Measurements from ENCODE around the gene PTGIR.
A peak's percentile ranks its signal among the peaks of the same experiment; 100 is the strongest.
"Not testable (repeated sequence)": the region's sequence is repeated elsewhere in the genome, so short reads cannot be mapped to it uniquely, and the experiment has no call there.

Gene PTGIR

DNA sequence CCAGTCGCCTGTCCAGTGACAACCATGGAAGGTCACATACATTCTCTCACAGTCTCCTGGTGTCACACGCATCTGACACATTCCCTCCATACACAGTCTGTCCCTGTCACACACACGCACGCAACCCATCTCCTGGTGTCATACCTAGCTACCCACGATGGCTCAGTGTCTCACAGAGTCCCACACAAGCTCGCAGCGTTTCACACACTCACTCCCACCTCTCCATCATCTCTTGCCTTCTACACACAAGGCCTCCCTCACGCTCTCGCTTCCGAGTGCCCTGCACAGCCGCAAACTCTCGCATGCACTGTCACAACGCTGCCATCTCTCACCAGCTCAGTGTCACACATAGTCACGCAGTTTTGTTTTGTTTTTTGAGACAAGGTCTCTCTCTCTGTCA lies 12.3 kb upstream of the PTGIR start:
- no peak for DNase-seq

- no peak for DNase-seq
Measured at GRCh38 chr19:46635920-46636761, 11.3 kb upstream of the PTGIR start, which contains the start of gene GNG8. Gene GNG8, minus strand, starts transcription at chr19:46636202. Its CDS starts 1,520 bp downstream, at chr19:46634682.

GRCh38 chr19:46634656-46635218 lies 9.8 kb upstream of the PTGIR start:
- DNase-seq: no peak

GRCh38 chr19:46634045-46634655 lies 9.3 kb upstream of the PTGIR start:
- DNase-seq: peak; percentile 87

DNA sequence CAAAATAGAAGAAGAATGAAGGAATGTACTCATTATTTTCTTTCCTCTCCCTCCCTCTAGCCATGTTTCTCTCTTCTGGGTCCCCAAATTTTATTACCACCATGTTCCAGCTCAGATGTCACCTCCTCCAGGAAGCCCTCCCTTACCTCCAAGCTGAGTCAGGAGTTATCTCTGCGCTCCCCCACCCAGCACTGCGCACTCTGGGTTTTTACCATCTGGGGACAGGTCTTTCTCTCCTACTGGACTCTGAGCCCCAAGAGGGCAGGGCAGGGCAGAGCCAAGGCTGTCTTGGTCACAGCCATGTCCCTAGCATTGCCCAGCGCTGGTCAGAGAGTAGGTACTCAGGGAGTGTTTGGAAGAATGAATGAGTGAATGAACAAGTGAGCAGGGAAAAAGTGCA lies 8.2 kb upstream of the PTGIR start:
- no peak for DNase-seq

DNA sequence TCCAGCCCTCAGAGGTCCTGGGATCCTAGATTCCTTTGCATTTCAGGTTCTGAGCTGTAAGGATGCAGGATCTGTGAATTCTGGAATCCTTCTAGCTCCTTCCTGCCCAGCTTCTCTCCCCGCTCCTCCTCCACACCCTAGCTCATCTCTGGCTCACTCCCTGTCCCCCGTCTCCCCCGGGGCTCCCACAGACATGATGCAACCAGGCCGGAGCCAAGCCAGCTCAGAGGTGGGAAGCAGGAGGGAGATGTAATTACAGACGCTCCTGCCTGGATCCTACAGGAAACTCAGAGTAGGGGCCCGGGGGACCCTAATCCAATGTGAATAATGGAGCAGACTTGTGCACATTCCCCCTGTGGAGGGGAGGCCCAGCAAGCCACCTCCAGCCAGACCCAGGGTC lies 6.6 kb upstream of the PTGIR start:
- DNase-seq: no peak

- DNase-seq: no peak
Measured at GRCh38 chr19:46630586-46631205, 5.8 kb upstream of the PTGIR start.

DNA sequence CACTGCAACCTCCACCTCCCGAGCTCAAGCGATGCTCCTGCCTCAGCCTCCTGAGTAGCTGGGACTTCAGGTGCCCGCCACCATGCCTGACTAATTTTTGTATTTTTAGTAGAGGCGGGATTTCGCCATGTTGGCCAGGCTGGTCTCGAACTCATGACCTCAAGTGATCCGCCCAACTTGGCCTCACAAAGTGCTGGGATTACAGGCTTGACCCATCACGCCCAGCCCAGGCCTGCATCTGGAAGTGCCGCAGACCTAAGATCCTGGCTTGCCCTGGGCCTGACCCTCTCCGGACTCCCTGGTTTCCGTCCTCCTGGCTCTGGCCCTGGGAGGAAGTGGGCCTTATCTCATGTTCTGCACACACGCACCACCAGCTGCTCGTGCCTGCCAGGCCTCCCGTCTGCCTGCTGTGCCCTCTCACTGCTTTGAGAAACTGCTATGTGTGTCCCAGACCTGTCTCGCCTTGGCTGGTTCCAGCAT lies 4.7 kb upstream of the PTGIR start:
- no peak for DNase-seq

DNA sequence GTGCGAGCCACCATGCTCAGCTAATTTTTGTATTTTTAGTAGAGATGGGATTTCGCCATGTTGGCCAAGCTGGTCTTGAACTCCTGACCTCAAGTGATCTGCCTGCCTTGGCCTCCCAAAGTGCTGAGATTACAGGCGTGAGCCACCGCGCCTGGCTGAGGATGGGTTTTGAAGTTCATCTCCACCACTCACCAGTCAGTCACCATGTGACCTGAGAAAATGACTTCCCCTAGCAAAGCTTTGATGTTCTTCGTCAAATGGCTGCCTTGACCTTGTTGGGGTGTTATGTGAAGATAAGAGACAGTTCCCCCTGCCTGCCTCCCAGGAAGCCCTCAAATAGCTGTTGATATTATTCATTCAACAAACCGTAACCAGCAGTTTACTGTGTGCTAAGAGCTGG lies 4.1 kb upstream of the PTGIR start:
- DNase-seq: not testable (repeated sequence)

DNA sequence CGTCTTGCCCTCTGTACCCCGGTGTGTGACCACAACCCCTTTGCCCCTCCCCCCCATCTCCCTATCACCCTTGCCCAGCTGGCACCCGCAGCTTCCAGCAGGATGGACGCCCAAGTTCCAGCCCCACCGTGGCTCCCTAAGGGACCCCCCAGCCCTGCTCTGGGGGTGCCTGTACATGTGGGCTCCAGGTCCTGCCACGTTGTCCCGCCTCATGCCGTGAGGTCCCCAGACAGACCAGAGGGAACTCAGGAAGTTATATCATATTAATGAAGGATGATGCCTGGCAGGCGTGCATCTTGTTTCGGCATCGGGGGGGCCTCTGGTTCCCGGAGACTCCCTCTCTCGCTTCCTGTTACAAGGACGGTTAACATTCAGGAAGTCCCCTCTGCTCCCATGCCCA lies 1.6 kb upstream of the PTGIR start:
- DNase-seq: no peak

DNA sequence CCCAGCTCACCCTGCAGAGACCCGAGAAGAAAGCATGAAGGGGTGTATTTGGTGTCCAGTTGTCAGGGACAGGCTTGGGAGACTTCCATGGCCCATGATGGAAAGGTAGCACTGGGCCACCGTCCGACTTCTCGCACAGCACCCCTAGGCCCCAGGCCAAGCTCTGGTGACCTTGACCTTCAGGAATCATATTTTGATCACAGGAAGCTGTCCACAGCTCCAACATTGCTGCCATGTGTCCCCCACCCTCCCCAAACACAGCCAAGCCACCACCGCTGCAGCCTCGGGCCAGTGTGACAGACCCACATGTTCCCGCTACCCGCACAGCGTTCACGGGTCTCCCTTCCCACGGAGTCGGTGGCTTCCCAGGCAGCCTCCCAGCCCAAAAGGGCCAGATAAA lies 842 bp upstream of the PTGIR start:
- DNase-seq: no peak

GRCh38 chr19:46623915-46624502 lies 880 bp downstream of the PTGIR start:
- no peak for DNase-seq

DNA sequence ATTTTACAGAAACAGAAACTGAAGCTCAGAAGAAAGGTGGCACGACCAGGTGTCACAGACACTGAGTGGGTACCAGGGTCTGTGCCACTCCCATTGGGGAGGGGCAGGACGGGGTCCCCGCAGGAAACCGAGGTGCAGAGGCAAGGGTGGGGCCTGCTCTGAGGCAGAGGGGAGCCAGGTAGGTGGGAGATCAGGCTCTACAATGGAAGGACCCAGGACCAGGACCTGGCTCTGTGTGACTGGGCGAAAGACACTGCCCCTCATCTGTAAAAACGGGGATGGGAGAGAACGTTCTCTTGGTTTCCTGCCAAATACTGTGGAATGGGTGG lies 2.8 kb downstream of the PTGIR start:
- DNase-seq: no peak

GRCh38 chr19:46621191-46622117 lies 3.4 kb downstream of the PTGIR start:
- no peak for DNase-seq

- DNase-seq: no peak
Measured at GRCh38 chr19:46620716-46621115, 4.2 kb downstream of the PTGIR start.

DNA sequence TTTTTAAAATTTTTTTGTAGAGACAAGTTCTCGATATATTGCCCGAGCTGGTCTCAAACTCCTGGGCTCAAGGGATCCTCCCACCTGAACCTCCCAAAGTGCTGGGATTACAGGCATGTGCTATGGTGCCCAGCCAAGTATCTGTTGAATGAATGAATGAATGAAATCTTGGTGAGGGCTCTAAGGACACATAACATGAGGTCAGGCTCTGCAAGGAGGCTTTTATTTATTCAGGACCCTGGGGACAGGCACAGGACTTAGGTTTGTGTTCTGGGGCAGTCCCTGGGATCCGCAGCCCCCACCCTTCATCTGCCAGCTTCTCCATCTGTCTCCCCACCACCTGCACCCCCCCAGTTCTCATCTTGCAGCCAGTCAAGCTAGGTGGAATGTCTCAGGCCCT lies 4.6 kb downstream of the PTGIR start:
- no peak for DNase-seq

DNA sequence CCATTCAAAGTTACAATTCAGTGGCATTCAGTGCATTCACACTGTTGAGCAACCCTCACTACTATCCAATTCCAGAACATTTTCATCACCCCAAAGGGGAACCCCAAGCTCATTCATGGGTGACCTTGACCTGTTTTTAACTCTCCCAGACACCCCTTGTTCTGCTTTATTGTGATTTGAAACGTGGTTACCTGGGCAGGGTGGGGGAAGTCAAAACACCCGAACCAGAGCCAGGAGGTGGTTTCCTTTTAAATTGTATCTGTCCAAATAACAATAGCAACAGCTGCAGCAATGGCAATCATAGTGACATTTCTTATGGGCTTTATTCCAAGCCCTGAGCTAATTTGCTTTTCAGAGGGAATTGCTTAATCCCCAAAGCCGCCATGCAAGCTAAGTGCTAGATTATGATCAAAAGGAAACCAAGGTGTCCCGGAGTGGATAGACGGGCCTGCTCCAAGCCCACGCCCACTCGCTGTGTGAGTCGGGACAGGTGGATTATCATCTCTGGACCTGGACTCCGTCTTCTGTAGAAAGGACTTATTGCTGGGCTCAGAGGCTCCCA lies 6.1 kb downstream of the PTGIR start:
- no peak for DNase-seq

DNA sequence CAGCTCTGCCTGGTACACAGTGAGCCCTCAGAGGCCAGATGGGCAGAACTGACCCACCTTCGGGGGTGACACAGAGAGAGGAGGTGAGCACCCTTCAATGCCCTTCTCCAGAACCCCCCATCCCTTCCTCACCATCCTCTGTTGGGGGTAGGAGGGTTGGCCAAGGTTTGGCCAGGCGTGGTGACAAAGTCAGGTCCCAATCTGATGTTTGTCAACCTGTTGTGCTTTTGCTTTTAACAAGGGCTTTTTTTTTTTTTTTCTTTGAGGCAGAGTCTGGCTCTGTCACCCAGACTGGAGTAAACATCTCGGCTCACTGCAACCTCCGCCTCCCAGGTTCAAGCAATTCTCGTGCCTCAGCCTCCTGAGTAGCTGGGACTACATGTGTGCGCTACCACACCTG lies 7.3 kb downstream of the PTGIR start:
- DNase-seq: no peak

DNA sequence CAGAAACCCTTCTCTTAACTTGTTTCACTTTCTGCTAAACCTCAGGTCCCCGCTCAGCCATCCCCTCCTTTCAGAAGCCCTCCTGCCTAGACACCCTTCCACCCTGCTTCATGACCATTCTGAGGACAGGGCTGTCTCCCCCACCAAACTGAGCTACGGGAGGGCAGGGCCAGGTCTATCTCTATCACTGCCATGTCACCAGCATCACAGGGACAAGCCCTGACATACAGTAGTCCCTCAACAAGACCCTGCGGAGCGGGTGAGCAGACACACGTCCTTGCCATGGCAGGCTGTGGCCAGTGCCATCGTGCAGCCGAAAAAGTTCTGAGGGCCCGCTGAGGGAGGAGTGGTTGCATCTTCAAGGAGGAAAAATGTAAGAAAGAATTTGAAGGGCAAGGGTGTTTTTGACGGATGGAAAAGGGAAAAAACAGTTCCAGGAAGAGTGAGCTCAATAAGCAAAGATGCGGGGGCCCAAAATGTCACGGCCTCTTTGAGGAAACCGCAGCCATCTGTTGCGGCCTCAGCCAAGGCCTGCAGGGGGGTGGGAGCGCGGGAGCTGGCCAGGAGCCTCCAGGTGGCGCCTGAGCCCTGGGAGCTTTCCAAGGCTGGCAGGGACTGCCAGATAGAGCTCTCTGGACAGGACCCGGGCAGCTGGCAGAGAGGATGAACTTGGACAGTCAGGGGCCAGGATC lies 8.1 kb downstream of the PTGIR start:
- no peak for DNase-seq

GRCh38 chr19:46615966-46616365 lies 8.9 kb downstream of the PTGIR start:
- no peak for DNase-seq

- DNase-seq: peak; percentile 84
Measured at GRCh38 chr19:46614114-46614722, 10.7 kb downstream of the PTGIR start.

Data from left hindlimb (tissue), 1 donor.